Measurements from ENCODE around the gene IFNL1.

GRCh38 chr19:39307046-39307821 lies 11.0 kb downstream of the IFNL1 start:
- TF ChIP-seq CTCF (IDR thresholded peaks at IDR 0.05) (no peak), POLR2A (IDR thresholded peaks at IDR 0.05) (no peak), POLR2AphosphoS5 (IDR thresholded peaks at IDR 0.05) (no peak), EP300 (IDR thresholded peaks at IDR 0.05) (no peak)
